Stimulated activated CD8-positive, alpha-beta memory T cell treated with anti-CD3 and anti-CD28 coated beads, Interleukin-7, amount 100 ng/mL, for 48 hours (primary cell): ENCODE data around the gene PCOLCE2.

Experiments
- DNase-seq, 2 donors: peaks; one replicate each; pipeline ENCODE4 v3.0.0-alpha.2; 2020; ENCODE audit warnings: low read depth in 1 of 2; ENCODE audit errors: extremely low read depth in 1 of 2

Gene PCOLCE2, protein sequence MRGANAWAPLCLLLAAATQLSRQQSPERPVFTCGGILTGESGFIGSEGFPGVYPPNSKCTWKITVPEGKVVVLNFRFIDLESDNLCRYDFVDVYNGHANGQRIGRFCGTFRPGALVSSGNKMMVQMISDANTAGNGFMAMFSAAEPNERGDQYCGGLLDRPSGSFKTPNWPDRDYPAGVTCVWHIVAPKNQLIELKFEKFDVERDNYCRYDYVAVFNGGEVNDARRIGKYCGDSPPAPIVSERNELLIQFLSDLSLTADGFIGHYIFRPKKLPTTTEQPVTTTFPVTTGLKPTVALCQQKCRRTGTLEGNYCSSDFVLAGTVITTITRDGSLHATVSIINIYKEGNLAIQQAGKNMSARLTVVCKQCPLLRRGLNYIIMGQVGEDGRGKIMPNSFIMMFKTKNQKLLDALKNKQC

DNA sequence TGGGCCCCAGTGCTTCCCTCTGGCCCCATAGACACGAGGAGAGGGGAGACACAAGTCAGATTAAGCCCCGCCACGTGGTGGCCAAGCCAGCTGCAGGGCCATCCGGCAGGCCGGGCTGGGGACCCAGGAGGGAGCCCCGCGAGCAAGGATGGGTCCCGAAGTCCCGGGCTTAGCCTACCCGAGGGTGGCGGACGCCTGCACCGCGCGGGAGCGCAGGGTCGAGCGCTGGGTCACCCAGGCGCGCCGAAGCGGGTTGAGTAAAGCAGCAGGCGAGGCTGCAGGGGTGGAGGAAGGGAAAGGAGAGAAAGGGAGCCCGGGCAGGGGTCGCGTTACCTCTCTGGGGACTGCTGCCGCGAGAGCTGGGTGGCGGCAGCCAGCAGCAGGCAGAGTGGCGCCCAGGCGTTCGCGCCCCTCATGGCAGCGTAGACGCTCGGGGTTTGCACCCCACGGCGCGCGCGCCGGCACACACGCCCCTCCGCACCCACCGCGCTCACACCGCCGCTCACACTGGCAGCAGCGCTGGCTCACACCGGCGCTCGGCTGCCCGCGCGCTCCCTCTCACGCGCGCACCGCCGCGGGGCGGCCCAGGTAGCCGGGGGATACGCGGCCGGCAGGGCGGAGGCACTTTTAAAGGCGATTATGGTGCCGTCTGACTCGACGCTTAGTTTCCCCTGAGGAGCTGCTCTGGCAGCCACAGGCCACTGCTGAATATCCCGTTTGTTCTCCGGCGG is at the start of gene PCOLCE2:
Gene PCOLCE2, minus strand, starts transcription at position 603 of the 731 bp plus-strand sequence. Its CDS starts 187 bp downstream, at position 416.
- no peak for DNase-seq

GRCh38 chr3:142935963-142936362 is 47.1 kb upstream of the PCOLCE2 start:
- no peak for DNase-seq

DNA sequence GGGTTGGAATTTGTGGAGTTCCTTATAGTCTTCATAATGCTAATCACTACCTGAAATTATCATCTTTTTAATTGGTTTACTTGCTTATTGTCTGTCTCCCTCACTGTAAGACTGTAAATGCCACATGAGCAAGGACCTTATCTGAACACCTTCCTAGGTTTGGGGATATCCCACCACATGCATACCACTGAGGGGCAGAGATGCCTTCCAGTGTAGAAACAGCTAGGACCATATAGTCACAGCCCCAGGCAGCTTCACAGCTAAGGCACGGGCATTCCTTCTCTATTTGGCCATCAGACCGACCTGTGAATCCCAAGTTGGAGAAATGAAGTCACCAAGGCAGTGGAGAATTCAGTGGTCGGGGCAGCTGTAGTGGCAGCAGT is 46.0 kb upstream of the PCOLCE2 start:
- no peak for DNase-seq

GRCh38 chr3:142934128-142934886 is 45.4 kb upstream of the PCOLCE2 start:
- no peak for DNase-seq

GRCh38 chr3:142931222-142931621 is 42.3 kb upstream of the PCOLCE2 start:
- DNase-seq: peak in 1 of 2 donors; percentile 25

DNA sequence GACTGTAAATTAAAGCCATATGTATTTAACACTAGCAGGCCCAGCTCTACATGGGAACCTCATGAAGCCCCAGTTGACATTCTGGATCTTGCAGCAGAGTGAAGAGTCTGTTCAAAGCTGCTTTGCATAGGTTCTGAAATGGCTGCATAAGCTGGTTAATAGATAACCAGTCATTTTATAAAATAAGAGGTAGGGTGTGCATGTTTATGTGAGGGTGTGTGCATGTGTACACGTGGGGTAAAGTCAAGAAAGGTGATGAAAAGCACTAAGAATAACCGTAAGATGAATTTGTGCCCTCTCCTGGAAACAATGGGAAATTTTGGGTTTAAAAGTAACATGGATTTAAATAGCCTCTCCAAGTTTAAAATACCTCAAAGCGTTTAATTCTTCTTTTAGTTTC is 41.6 kb upstream of the PCOLCE2 start:
- DNase-seq: no peak

GRCh38 chr3:142929890-142930289 is 41.0 kb upstream of the PCOLCE2 start:
- DNase-seq: no peak

DNA sequence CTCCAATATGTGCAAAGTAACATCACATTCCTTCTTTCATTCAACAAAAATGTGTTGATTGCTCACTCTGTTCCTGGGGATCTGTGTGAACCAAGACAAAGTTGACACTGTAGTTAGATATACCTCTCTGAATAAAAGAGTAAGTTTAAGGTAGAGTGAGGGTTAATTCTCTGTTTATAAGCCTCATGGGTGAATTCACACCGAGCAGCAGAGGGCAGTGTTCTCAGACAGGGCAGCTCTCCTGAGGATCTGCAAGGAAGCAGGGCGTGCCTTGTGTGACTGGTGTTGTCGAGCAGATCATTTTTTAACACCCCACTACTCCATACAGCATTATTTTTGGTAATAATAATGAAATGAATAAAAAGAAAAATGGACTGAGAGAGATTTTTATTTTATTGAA is 40.2 kb upstream of the PCOLCE2 start:
- DNase-seq: peak in 1 of 2 donors; percentile 20

GRCh38 chr3:142926368-142926944 is 37.6 kb upstream of the PCOLCE2 start:
- no peak for DNase-seq

DNA sequence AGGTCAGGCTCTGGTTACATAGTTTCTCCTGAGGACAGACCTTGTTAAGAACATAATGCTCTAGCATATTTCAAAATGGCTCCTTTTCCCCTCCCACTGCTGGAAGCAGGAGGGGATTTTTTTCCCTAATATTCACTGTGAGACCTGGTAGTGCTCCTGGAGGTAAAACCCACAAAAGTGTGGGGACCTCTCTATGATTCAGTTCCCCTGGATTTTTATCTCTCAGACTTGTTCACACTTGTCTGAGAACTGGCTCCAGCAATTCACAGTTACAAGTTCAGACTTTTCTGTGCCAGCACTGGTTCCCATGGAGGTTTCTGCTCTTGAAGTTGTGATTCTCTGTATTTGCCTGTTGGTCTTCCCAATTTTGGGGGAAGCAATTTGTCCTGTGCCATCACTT is 36.3 kb upstream of the PCOLCE2 start:
- DNase-seq: no peak

GRCh38 chr3:142923694-142924093 is 34.8 kb upstream of the PCOLCE2 start:
- DNase-seq: no peak

DNA sequence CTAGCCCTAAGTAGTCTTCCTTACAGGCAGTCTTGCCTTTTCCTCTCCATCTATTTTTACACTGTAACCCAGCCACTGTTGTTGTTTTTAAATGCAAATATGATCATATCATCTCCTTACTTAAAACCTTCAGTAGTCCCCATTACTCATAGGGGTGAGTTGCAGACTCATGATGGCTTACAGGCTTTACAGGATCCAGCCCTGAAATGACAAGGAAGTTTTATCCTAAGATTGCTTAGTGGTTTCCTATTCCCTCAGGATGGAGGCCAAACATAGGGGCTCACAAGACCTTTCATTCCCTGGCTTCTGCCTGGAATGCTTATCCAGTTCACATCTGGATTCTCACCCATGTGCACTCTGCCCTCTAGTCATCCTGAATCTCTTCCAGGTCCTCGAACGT is 27.7 kb upstream of the PCOLCE2 start:
- no peak for DNase-seq

GRCh38 chr3:142915636-142916035 is 26.8 kb upstream of the PCOLCE2 start:
- no peak for DNase-seq

- DNase-seq: no peak
Observed at GRCh38 chr3:142914286-142914811, 25.5 kb upstream of the PCOLCE2 start.

DNA sequence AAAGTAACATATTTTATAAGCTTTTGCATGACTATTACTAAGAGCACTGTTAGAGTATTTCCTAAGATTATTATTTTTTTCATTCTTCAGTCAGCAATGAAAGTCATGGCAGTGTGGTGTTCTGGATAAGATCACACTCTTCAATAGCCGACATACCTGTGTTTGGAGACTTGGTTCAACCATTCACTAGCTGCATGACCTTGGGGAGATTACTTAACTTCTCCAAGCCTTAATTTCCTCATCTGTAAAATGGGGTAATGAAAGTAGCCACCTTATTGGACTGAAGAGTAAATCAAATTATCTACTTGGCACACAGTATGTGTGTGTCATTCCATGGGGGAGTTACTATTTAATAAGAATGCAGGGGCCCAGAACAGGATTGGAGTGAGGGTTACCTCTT is 24.5 kb upstream of the PCOLCE2 start:
- DNase-seq: no peak

GRCh38 chr3:142912402-142913172 is 23.7 kb upstream of the PCOLCE2 start:
- DNase-seq: no peak

DNA sequence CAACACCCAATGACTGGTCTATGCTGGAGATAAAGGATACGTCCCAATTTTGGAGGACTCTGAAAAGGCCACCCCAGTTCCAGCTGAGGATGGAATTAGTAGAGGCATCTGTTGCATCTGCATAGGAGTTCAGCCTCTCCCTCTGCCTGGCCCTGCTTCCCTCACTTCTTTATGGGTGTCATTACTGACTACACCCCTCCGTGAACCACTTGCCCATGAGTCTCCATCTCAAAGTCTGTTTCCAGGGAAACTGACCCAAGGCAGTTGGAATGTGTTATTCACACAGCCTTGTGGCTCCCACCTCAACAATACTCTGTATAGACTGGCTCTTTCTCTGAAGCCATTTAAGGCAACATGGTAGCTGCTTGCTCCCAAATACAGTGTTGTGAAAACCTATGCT is 21.4 kb upstream of the PCOLCE2 start:
- no peak for DNase-seq

- DNase-seq: no peak
Observed at GRCh38 chr3:142909282-142909681, 20.4 kb upstream of the PCOLCE2 start.

- DNase-seq: no peak
Observed at GRCh38 chr3:142907996-142908395, 19.1 kb upstream of the PCOLCE2 start.
